Measurements from ENCODE around the gene NUP214.
"Not testable (repeated sequence)": the region's sequence is repeated elsewhere in the genome, so short reads cannot be mapped to it uniquely, and the experiment has no call there.

NUP214 gene

DNA sequence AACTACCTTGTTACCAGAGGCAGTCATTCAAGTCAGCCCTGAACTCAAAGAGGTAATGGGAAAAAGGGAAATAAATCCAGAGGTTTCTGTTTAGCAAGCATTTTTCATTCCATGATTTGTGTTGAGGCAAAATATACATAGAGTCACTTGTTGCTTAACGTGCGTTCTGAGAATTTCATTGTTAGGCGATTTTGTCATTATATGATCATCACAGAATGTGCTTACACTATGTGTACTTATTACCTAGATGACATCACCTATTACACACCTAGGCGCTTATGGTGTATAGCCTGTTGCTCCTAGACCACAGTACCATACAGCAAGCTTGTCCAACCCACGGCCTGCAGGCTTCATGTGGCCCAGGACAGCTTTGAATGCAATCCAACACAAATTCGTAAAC lies 36.2 kb downstream of the NUP214 start:
- no peak for DNase-seq

DNA sequence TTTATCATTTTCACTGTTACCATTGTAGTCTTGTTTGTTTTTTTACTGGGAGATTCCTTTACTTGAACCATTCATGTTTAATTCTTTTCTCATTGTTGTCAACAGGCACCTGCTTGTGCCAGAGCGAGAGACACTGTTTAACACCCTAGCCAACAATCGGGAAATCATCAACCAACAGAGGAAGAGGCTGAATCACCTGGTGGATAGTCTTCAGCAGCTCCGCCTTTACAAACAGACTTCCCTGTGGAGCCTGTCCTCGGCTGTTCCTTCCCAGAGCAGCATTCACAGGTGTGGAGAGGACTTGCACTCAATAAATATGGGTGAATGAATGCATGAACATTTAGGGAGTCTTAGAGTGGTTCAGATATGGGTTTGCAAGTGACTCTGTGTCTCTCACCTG lies 37.5 kb downstream of the NUP214 start:
- DNase-seq = no peak

DNA sequence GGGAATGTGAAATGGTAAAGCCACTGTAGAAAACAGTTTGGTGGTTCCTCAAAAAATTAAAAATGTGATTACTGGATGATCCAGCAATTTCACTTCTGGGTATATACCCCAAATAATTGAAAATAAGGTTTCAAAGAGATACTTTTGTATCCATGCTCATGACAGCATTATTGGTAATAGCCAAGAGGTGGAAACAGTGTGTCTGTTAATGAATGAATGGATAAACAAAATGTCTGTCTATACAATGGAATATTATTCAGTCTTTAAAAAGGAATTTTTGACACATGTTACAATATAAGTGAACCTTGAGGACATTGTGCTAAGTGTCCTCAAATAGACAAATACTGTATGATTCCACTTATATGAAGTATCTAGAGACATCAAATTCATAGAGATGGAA lies 40.1 kb downstream of the NUP214 start:
- no peak for DNase-seq

DNA sequence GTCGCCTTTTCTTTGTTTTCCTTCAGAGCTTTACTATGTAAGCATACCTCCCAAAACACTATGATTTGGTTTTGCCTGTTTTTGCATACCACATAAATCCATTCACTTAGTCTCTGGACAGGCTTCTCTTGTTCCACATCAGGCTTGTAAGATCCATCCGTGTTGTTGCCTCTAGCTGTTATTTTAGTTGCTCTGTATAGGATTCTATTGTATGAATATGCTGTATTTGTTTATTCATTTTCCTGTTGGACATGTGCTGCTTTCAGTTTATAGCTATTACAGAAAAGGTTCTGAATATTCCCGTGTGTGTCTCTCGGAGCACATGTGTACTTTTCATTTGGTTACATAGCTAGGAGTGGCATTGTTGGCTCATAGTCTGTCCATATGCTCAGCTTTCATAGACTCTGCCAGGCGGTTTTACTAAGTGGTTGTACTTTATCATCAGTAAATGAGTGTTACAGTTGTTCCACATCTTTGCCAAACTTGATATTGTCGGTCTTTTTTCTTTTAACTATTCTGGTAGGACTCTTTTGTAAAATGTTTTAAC lies 41.8 kb downstream of the NUP214 start:
- no peak for DNase-seq

DNA sequence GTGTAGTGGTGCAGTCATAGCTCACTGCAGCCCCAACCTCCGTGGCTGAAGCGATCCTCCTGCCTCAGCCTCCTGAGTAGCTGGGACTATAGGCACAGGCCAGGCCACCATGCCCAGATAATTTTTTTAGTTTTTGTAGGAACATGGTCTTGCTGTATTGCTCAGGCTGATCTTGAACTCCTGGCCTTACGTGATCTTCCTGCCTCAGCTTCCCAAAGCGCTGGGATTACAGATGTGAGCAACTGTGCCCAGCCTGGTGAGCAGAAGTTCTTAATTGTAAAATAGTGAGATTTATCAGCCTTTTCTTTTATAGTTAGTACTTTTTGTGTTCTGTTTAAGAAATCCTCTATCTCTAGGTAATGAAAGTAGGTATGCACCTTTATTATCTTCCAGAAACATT lies 42.5 kb downstream of the NUP214 start:
- DNase-seq = no peak

DNA sequence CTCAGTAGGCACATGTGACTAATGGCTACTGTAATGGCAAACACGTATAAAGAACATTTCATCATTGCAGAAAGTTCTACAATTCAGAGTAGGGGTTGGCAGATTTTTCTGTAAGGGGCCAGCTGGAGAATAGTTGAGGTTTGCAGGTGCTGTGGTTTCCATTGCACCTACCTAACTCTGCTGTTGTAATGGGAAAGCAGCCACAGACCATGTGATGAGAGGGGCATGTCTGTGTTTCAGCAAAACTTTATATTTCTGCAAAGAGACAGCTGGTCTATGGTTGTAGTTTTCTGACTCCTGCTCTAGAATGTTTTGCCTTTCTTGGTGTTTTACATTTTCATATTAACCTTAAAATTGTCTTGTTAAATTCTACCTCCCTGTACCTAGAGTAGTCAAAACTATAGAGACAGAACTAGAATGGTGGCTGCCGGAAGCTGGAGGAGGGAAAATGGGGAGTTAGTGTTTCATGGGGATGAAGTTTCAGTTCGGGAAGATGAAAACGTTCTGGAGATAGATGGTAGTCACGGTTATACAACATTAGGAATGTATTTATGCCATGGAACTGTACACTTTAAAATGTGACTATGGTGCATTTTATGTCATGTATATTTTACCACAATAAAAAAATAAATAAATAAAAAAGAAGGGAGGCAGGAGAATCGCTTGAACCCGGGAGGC lies 44.3 kb downstream of the NUP214 start:
- no peak for DNase-seq

DNA sequence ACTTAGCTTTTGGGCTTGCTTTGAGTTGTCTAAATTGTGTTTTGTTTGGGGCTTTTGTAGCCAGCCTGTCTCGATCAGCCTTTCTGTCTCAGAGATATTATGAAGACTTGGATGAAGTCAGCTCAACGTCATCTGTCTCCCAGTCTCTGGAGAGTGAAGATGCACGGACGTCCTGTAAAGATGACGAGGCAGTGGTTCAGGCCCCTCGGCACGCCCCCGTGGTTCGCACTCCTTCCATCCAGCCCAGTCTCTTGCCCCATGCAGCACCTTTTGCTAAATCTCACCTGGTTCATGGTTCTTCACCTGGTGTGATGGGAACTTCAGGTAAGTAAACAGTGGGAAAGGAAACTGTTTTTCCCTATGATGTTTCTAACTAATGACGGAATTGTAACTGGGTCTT lies 48.6 kb downstream of the NUP214 start:
- no peak for DNase-seq

DNA sequence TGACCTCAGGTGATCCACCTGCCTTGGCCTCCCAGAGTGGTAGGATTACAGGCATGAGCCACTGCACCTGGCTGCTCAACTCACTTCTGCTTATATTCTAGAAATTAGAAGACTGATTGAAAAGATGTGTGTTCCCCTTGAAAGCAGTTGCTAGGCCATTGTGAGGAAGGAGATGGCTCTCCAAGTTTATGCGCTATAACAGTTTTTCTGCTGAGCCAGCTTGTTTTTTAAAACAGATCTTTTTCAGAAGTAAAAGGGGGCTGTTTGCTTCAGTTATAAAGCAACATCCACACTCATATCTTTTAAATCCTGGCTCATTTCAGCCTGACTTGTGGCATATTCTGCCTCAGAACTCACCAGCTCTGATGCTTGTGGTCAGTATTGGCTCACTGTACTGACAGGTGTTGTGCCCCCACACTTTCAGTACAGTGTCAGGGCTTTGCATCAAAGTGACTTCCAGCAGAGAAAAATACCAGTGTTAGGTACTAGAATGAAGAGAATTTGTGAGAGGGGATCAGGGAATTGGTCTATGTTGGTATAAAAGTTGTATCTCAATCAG lies 49.4 kb downstream of the NUP214 start:
- no peak for DNase-seq

DNA sequence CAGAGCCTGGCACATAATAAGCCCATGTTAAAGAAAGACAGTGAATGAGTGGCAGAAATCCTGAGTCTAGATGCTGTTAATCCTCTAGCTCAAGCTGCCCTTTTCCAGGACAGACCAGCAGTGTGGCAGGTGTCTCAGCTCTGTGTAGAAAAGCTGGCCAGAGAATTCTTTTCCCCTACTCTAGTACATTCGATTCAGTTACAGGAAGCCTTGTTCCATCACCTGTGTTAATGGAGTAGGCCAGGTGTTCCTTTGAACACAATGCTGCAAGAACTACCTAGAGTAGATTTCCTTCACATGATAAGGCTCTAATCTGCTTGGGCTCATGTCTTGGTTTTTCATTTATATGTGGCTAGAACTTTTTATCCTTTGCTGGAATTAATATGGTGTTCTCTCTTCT lies 52.5 kb downstream of the NUP214 start:
- DNase-seq = no peak

DNA sequence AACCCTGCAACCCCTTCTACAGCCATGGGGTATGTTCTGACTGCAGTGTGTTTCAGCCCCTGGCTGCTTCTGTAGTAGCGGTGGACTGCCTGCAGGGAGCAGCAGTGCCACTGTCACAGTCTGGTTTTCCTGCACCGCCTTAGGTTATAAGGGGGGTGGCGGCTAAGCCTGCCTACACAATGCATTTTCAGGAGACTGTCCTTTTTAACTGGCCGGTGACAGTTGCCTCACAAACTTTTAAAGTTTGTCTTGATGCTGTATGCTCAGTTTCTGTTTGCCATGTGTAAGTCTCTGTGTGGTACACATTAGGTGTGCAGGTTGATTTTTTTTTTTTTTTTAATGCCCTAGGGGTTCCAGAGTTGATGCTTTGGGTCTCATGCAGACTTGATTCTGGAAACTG lies 53.0 kb downstream of the NUP214 start:
- peak; percentile 59 for DNase-seq

DNA sequence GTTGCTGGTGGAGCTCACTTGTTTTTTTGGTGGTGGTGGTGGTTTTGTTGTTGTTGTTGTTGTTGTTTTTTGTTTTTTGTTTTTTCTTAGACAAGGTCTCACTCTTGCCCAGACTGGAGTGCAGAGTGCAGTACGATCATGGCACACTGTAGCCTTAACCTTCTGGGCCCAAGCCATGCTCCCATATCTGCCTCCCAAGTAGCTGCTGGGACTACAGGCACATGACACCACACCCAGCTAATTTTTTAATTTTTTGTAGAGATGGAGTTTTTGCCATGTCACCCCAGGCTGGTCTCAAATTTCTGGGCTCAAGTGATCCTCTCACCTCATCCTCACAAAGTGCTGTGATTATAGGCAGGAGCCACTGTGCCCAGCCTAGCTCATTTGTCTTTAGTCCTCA lies 53.5 kb downstream of the NUP214 start:
- no peak for DNase-seq

DNA sequence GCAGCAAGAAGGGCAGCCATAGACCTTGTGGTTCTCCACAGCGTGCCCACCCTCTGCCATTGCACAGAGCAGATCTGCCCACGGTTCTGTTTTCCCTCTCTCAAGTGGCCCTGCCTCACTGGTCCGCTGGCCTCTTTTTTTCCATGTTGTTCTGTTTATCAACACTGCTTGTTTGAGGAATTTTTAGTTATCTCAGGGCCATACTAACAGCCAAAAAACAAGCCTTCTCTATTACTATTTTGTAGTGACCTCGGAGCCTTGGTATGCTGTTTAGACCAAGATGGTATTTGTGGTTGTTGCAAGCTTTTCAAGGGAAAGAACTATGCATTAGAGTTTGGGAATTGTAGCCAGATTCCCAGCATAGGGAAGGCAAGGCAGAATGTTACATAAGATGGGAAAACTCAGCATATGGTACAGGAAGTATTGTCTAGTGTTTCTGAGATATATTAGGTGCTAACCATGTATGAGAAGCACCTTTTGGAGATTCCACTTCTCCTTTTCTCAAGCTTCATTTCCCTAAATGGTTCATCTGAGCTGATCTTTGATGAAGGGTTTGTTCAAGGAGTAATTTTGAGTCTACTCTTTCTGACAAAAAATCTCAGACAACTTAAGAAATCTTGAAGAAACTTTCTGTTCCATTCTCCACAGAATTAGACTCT lies 54.3 kb downstream of the NUP214 start:
- DNase-seq = no peak

DNA sequence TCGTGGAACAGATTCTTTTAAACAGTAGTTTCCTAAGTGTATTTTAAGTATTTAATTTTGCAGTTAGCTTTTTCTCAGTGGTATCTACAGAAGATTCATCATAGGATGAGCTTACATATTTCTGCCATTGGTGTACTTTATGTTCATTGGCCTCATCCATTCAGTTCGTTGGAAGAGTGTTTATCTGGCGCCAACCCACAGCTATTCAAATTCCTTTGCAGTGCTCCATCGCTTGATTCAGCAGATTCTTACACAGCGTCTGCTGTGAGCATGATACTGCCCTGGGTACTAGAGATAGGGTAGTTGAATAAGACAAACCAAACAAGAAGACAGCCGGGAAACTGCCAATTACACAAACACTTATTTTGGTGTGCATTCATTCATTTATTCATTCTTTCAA lies 55.1 kb downstream of the NUP214 start:
- no peak for DNase-seq

DNA sequence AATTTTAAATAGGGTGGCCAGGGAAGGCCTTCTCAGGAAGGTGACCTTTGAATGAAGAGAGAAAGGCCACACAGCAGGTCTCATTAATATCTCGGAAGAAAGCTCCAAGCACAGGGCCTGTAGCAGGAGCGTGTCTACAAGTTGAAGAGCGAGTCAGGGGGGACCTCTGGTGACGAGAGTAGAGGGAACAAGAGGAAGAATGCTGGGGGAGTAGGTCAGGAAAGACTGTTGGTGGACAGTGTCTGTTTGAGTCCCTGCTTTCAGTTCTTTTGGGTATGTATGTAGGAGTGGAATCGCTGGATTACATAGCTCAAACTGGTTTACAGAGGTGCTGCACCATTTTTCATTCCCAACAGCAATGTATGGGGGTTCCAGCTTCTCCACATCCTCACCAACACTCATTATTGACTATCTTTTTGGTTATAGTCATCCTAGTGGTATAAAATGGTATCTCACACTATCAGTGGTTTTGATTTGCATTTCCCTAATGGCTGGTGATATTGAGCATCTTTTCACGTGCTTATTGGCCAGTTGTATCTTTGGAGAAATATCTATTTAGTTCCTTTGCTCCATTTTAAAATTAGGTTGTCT lies 55.8 kb downstream of the NUP214 start:
- DNase-seq = no peak

DNA sequence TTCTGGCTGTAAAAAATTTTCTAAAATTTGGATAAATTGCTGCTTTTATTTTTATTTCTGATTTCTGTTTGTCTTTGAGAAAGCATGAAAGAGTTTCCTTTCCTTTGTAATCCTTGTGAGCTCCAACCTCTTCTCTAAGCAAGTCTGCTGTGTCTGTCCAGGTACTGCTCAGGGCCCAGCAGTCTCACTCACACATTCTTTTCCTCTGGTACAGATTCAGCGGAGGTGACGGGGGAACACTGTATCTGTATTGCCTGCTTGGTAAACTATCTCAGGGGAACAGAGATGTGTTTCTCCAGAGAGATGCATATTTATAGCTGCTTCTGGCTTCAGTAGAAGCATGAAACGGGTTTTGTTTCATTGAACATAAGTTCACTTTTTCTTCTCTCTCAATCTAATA lies 60.5 kb downstream of the NUP214 start:
- DNase-seq = no peak

DNA sequence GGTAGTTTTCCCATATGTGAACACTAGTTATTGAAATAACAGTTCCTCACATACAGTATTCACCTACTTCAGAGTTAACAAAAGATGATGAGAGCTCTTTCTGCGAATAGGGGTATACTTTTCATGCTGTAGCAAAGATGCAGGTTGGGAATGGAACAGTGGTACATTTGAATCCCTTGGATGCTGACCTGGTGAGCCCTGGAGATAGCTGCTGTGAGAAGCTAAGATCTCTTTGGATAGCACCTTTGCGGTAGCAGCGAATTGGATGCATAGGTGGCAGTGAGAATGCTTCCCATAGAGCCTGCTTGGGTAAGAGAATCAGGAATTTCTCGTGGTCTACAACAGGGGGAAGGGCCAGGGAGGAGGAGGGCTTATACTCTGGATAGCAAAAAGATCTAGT lies 61.2 kb downstream of the NUP214 start:
- DNase-seq = no peak

DNA sequence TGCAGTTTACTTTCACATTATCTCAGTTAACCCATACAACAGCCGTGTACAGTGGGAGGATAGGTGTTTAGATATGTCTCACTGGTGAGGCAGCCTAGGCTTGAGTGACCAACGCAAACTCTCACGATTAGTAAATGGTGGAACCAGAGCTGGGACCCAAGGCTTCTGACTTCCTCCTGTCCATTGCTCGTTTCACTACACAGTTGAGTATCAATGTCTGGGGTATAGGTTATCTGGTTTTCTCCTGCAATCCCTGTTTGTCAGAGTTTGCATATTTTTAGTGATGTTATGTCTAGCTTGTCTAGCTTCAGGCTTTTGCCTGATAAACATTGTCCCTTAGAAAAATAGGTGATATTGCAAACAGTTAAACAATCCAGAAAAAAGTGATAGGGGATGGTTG lies 62.6 kb downstream of the NUP214 start:
- no peak for DNase-seq

DNA sequence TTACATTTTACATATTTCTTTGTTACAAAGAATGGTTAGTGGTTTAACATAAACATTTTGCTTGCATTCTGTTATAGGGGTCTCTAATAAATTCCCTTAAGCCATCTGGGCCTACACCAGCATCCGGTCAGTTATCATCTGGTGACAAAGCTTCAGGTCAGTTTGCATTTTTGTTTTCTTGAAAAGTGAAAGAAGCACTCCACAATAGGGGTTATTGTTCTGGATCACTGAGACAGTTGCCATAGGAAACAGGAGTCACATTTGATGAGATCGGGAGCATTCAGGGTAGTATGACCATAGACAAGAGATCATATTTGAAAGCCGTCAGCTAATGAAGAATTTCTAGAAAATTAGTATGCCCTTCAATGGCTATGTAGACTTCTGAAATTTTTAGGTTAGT lies 63.6 kb downstream of the NUP214 start:
- DNase-seq = no peak

DNA sequence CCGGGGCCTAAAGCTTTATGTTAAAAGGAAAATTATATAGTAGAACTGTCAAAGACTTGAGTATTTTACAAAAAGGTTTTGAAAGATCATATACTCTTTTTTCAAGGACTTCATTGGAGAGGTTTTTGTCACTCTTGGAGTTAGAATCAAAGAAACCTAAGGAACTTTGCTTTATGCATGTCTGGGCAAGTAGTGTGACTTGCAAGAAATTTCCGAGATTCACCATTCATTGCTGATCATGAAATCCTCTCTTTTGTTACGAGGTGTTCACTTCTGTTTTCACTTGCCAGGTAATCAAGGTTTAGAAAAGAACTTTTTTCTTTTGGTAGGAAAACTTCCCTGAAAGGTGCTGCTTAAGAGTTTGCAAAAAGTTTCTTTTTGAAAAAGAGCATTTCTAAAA lies 64.8 kb downstream of the NUP214 start:
- no peak for DNase-seq

DNA sequence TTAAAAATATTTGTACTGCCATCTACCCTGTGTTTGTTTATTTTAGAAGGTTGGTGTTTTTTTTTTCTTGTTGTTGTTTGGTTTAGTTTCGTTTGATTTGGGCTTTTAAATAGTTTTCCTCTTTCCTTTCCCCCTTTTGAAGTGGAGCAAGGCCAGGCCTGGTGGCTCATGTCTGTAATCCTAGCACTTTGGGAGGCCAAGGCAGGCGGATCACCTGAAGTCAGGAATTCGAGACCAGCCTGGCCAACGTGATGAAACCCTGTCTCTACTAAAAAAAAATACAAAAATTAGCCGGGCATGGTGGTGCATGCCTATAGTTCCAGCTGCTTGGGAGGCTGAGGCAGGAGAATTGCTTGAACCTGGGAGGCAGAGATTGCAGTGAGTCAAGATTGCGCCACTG lies 65.6 kb downstream of the NUP214 start:
- not testable (repeated sequence) for DNase-seq

DNA sequence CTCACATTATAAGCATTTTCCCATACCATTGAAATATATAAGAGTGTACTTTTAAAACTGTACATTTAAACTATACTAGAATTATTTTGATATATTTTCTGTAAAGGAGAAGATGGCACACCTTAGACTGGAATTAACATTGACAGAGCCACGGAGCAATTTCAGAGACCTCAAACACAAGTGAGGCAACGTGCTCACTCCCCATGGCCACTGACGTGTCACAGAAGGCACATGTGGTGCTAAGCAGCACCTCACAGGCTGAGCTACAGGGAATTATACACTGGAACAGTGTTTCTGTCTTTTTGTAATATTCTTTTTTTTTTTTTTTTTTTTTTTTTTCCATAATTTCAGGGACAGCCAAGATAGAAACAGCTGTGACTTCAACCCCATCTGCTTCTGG lies 66.5 kb downstream of the NUP214 start:
- no peak for DNase-seq

DNA sequence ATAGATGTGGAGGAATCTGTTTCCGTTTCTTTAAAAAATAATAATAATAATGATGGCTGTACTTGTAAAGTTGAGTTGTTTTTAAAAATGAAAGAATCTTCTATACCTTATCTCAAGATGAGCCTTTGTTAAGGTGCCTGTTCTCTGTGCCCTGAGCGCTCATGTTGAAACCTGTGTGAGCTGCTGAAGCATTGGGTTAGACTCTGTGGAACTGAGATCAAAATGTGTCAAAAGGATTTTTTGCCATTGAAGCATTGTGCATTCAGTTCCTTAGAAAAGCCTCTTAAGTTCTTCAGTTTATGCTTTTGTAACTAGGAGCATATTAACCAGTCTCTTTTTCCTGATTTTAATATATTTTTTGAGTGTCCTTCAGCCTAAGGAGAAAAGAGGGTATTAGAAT lies 67.7 kb downstream of the NUP214 start:
- no peak for DNase-seq

DNA sequence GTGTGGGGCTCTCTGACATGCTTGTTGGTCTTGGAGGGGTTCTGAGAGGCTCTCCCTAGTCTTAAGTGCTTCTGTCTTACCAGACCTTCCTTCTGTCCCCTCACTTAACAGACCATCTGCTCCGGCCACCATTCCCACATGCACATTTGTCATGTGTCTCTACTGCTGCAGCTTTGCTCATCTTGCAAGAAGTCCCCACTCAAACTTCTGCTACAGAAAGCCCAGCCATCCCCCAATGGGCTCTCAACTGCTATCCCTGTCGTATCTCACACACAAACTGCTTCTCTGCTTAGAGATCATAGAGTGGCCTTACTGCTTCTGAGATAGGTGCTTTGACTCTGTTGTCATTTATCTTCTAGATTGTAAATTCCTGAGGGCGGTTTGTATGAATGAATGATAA lies 69.4 kb downstream of the NUP214 start:
- DNase-seq = no peak
